Measurements from ENCODE around the gene PSPN.

The PSPN gene

GRCh38 chr19:6325614-6326013 lies 50.1 kb downstream of the PSPN start:
- DNase-seq (ENCODE audit: low spot score) = no peak

Data from kidney capillary endothelial cell (primary cell).